Measurements from ENCODE around the gene RNF225. TPM values are rescaled to one million over a fixed set of nuclear protein-coding genes. Genes with fewer than 3 reads are reported as not detected.

Gene RNF225
- polyA plus RNA-seq, 1 of the 3 experiments (the other 2 are of a cell fraction), result 0.13 TPM

GRCh38 chr19:58387338-58388174 lies 7.9 kb upstream of the RNF225 start:
- H3K4me1 ChIP-seq (ENCODE audit: control insufficient read depth in 1 of 2, insufficient read depth in 2 of 2, low read depth in 1 of 2, low read length in 1 of 2), result peaks cover 16 to 25% of the 10 kb centered on the region in 2 experiments; a peak in 3 of 4 replicates
- CTCF ChIA-PET, result interaction anchor here (0.6 to 0.8 kb wide), 2 partner anchors 61 to 774 kb away, joined by 3 read pairs; partner anchors contain the start of gene ZSCAN22

More at GRCh38 chr19:58387338-58388174, 7.9 kb upstream of the RNF225 start:
- Histone ChIP-seq H3F3A (replicated peaks; ENCODE audit: insufficient read depth) (peaks cover 18% of the 10 kb centered on the region), H3K79me2 (ENCODE audit: insufficient read depth) (peaks cover 70% of the 10 kb centered on the region), H2AFZ (ENCODE audit: low read depth) (0 out of 2 replicates have a peak overlapping the region, but pooled peaks have one; percentile 10), H3K9me3 (no peaks in the 10 kb centered on the region), H4K20me1 (ENCODE audit: insufficient read depth) (peaks cover 38% of the 10 kb centered on the region), H3K36me3 (replicated peaks in 1 of 2; ENCODE audit: control insufficient read depth in 1 of 2, insufficient read depth in 2 of 2, low read length in 1 of 2) (peaks cover 21 to 38% of the 10 kb centered on the region in 2 experiments), H3K4me3 (ENCODE audit: low read depth in 2 of 2, low read length in 1 of 2) (peak overlapping the region; percentile 87 to 92), H3K9me2 (no peaks in the 10 kb centered on the region), H3K27ac (ENCODE audit: low read depth in 2 of 2, low read length in 1 of 2) (peak overlapping the region; percentile 72 to 95; a peak in 3 of 4 replicates), H3K27me3 (ENCODE audit: insufficient read depth) (no peaks in the 10 kb centered on the region), H3K9ac (peak overlapping the region; percentile 91), H3K4me2 (peak overlapping the region; percentile 85)
- under 1% methylated on average over 32 of the region's 39 CpGs for WGBS (ENCODE audit: low lambda C conversion rate)
- POLR2A ChIA-PET, result interaction anchor here (0.9 to 1.6 kb wide), 5 partner anchors 11 to 132 kb away, joined by 3 to 5 read pairs (median 4); partner anchors contain the start of genes ZBTB45 and ZNF497
- DNase-seq, result peak; percentile 56
- TF ChIP-seq RAD21 (IDR thresholded peaks at IDR 0.05; ENCODE audit: low read length) (peak; percentile 40), CTCF (IDR thresholded peaks at IDR 0.05) (peak; percentile 26; the same call in 1 of the 2 replicates), REST (IDR thresholded peaks at IDR 0.05; ENCODE audit: low read depth, low read length) (no peak; the same call in 1 of the 2 replicates)

Data from SK-N-SH (cell line).